ENCODE results near the gene MED13L. TPM values are rescaled to one million over a fixed set of nuclear protein-coding genes. Genes with fewer than 3 reads are reported as not detected.

Gene MED13L
- total RNA-seq, 4 donors from 2014 or later = 158 to 247 (median 166) TPM

DNA sequence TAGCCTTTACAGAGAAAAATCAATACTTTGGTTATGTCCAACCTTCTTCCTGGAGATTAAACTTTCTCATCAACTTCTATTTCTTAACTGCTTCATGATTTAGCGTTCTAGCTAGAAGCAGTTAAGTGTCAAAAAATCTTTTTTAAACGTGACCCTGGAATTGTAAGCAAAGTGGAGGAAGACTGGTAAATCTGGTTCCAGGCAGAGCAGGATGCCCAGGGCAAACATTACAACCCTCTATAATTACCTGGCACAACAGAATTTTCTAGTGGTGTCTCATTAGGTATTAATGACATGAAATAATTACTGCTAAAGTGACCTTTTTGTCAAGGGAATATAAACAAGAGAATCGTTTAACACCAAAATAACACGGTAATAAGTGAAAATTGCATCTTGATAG is 320.8 kb downstream of the MED13L start:
- no peak overlapping the region for H3K4me3 ChIP-seq (ENCODE audit: low read depth, poor library complexity, severe bottlenecking)
- no peak for DNase-seq (ENCODE audit: low spot score in 2 of 2)
- 56 to 60% methylated on average over 4 of the region's 4 CpGs for WGBS, 2 donors
- intact Hi-C loops (cut with DNase I; ENCODE audit: low total_unique reads) = no loop called here
- TF ChIP-seq, protein P1, sequence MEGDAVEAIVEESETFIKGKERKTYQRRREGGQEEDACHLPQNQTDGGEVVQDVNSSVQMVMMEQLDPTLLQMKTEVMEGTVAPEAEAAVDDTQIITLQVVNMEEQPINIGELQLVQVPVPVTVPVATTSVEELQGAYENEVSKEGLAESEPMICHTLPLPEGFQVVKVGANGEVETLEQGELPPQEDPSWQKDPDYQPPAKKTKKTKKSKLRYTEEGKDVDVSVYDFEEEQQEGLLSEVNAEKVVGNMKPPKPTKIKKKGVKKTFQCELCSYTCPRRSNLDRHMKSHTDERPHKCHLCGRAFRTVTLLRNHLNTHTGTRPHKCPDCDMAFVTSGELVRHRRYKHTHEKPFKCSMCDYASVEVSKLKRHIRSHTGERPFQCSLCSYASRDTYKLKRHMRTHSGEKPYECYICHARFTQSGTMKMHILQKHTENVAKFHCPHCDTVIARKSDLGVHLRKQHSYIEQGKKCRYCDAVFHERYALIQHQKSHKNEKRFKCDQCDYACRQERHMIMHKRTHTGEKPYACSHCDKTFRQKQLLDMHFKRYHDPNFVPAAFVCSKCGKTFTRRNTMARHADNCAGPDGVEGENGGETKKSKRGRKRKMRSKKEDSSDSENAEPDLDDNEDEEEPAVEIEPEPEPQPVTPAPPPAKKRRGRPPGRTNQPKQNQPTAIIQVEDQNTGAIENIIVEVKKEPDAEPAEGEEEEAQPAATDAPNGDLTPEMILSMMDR (IDR thresholded peaks at IDR 0.05) = no peak
- TF ChIP-seq POLR2A (IDR thresholded peaks at IDR 0.05) = no peak

DNA sequence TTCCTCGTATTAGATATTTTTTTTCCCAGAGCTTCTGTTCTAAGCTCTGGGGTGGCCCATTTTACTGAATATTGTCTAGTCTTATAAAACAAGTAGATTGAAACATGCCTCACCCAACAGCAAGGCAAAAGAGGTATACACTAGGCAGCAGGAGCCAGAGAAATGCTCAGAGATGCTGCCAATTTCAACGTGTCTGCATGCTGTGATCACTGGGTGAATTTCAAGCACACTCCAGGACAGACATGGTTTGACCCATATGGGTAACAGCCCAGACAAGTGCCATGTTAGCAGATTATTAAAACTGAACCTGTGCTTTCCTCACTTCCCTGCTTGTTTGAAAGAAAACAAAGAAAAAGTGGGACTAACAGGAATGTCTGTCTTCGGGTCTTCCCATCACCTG is 321.3 kb downstream of the MED13L start:
- intact Hi-C loops (cut with DNase I; ENCODE audit: low total_unique reads) = no loop called here
- H3K4me3 ChIP-seq (ENCODE audit: low read depth, poor library complexity, severe bottlenecking) = no peak overlapping the region
- DNase-seq (ENCODE audit: low spot score in 2 of 2) = no peak
- WGBS, 2 donors = 43 to 44% methylated on average over 3 of the region's 3 CpGs
- TF ChIP-seq, protein P1 (IDR thresholded peaks at IDR 0.05) = no peak
- no peak for TF ChIP-seq POLR2A (IDR thresholded peaks at IDR 0.05)

DNA sequence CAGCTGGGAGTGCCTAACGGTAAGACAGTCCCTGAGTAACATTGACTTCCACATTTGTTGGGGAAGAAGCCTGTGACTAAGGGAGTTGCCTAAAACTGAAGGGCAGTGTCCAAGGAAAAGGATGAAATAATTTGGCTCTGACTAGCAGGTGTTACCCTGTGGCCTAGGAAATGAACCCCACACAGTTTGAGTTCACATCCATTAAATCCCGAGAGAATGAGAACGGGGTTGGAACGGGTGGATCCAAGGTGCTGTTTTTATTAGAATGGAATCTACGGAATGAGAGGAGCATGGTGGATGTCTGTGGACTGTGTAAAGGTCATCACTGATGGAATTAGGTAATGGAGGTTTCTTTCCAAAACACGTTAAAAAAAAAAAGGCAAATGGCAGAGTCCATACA is 324.0 kb downstream of the MED13L start:
- no peak overlapping the region for H3K4me3 ChIP-seq (ENCODE audit: low read depth, poor library complexity, severe bottlenecking)
- intact Hi-C loops (cut with DNase I; ENCODE audit: low total_unique reads) = no loop called here
- no peak for DNase-seq (ENCODE audit: low spot score in 2 of 2)
- TF ChIP-seq, protein P1 (IDR thresholded peaks at IDR 0.05) = no peak
- TF ChIP-seq POLR2A (IDR thresholded peaks at IDR 0.05) = no peak
- WGBS, 2 donors = 78 to 80% methylated on average over 6 of the region's 6 CpGs

DNA sequence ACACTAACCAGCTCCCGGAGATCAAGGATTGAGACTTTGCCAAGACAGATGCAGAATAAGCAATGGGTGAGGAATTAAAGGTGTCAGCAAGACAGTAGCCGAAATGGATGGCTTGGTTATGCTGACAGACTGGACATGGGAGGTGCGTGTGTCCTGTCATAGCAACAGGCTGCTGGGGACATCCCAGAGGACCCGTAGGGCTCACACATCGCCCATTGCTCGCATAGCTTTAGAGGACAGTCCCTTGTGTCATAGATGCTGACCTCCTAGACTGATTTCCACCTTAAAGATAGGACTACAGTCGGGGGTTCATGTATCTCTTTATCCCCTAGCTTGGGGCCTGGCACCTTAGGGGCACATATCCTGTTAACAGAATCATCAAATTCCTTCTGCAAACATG is 324.5 kb downstream of the MED13L start:
- no peak for DNase-seq (ENCODE audit: low spot score in 2 of 2)
- no peak overlapping the region for H3K4me3 ChIP-seq (ENCODE audit: low read depth, poor library complexity, severe bottlenecking)
- TF ChIP-seq, protein P1 (IDR thresholded peaks at IDR 0.05) = no peak
- TF ChIP-seq POLR2A (IDR thresholded peaks at IDR 0.05) = no peak
- intact Hi-C loops (cut with DNase I; ENCODE audit: low total_unique reads) = no loop called here
- WGBS, 2 donors = 90 to 92% methylated on average over 7 of the region's 7 CpGs

DNA sequence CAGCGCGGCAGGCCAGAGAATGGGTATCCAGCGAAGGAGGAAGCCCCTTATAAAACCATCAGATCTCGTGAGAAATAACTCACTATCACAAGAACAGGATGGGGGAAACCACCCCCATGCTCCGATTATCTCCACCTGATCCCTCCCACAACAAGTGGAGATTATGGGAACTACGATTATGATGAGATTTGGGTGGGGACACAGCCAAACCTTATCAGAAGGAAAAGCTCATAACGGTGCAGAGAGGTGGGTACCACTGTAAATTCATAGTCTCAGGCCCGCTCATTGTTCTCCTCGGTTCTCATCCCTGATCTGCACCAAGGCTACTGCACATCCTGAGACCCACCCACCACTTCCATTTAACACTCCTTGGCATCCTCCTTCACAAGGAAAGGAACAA is 326.5 kb downstream of the MED13L start:
- TF ChIP-seq POLR2A (IDR thresholded peaks at IDR 0.05) = no peak
- TF ChIP-seq, protein P1 (IDR thresholded peaks at IDR 0.05) = no peak
- intact Hi-C loops (cut with DNase I; ENCODE audit: low total_unique reads) = no loop called here
- no peak for DNase-seq (ENCODE audit: low spot score in 2 of 2)
- WGBS, 2 donors = 93 to 95% methylated on average over 9 of the region's 9 CpGs
- no peak overlapping the region for H3K4me3 ChIP-seq (ENCODE audit: low read depth, poor library complexity, severe bottlenecking)

DNA sequence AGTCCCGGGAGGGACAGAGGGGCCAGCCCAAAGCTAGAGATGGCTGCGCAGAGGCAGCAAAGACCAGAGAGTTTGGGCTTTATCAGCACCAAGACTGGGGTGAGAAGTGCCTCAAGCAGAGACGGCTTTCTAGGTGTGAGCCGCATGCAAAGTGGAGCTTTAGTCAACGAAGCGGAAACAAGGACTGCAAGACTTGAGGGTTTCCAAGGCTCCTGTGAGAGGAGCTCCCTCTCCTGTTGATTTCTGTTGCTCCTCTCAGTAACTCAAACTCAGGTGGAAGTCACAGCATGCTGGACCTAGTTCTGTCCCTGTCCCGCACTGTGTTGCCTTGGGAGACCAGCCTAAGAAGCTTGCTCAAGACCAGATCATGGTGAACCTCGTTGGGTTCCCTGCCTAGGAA is 327.8 kb downstream of the MED13L start:
- 85 to 86% methylated on average over 8 of the region's 8 CpGs for WGBS, 2 donors
- intact Hi-C loops (cut with DNase I; ENCODE audit: low total_unique reads) = no loop called here
- TF ChIP-seq POLR2A (IDR thresholded peaks at IDR 0.05) = no peak
- TF ChIP-seq, protein P1 (IDR thresholded peaks at IDR 0.05) = no peak
- H3K4me3 ChIP-seq (ENCODE audit: low read depth, poor library complexity, severe bottlenecking) = no peak overlapping the region
- no peak for DNase-seq (ENCODE audit: low spot score in 2 of 2)

Data from lower leg skin (tissue), 4 donors.